ENCODE measurements around the gene RHBDL1. TPM values are rescaled to one million over a fixed set of nuclear protein-coding genes. Genes with fewer than 3 reads are reported as not detected.

RHBDL1 gene
- total and polyA plus RNA-seq, 10 of the 15 experiments (the other 5 are each of a cell fraction or from before 2014, with no cell fraction given): 0.04 to 1.3 (median 0.65) TPM; not detected in 5

GRCh38 chr16:638034-638543 lies 37.4 kb upstream of the RHBDL1 start:
- ChIA-PET CTCF (interaction anchor here (0.5 to 1.4 kb wide), 2 partner anchors 10 to 23 kb away, joined by 3 to 4 read pairs; no protein-coding TSS in a partner anchor), SMC1A (ENCODE audit: uncharacterized antibody, unreplicated experiment) (no interaction called here), POLR2A (interaction anchor here (0.8 kb wide), 1 partner anchor 8 kb away, joined by 3 read pairs; no protein-coding TSS in a partner anchor), RAD21 (ENCODE audit: unreplicated experiment) (no interaction called here)
- Histone ChIP-seq H3K27me3 (replicated peaks in 1 of 2; ENCODE audit: control insufficient read depth in 2 of 2, insufficient read depth in 2 of 2, low read length in 1 of 2) (no peaks in the 10 kb centered on the region), H3K4me2 (ENCODE audit: control insufficient read depth, insufficient read depth) (no peak overlapping the region), H3K9me3 (replicated peaks; ENCODE audit: control insufficient read depth, insufficient read depth, low read length) (no peaks in the 10 kb centered on the region), H2AFZ (ENCODE audit: control insufficient read depth, low read depth, low read length) (no peak overlapping the region), H3K79me2 (ENCODE audit: control insufficient read depth, insufficient read depth, low read length) (peaks cover 36% of the 10 kb centered on the region), H3K4me1 (ENCODE audit: control insufficient read depth, insufficient read depth, low read length) (peaks cover 13% of the 10 kb centered on the region), H3K36me3 (ENCODE audit: control insufficient read depth in 2 of 2, insufficient read depth in 2 of 2, low read length in 1 of 2) (peaks cover 0 to 4% of the 10 kb centered on the region in 2 experiments; a peak in 3 of 4 replicates), H3K4me3 (no peak overlapping the region), H4K20me1 (ENCODE audit: control insufficient read depth, insufficient read depth) (no peaks in the 10 kb centered on the region), H3K9ac (ENCODE audit: control insufficient read depth, insufficient read depth, low read length) (no peak overlapping the region), H3K27ac (ENCODE audit: control insufficient read depth, insufficient read depth) (no peak overlapping the region)
- TF ChIP-seq E2F4 (IDR thresholded peaks at IDR 0.05; ENCODE audit: low read depth, low read length): no peak
- TF ChIP-seq ATF2 (IDR thresholded peaks at IDR 0.05; ENCODE audit: low read length): no peak
- TF ChIP-seq RAD51 (IDR thresholded peaks at IDR 0.05): no peak
- TF ChIP-seq RELB (IDR thresholded peaks at IDR 0.05; ENCODE audit: low read depth): no peak
- TF ChIP-seq HDAC2 (IDR thresholded peaks at IDR 0.05): no peak
- no peak for TF ChIP-seq SREBF2 (IDR thresholded peaks at IDR 0.05; ENCODE audit: low read length)
- TF ChIP-seq PAX5 (IDR thresholded peaks at IDR 0.05; ENCODE audit: borderline replicate concordance, low read depth, low read length): no peak
- TF ChIP-seq E2F8 (IDR thresholded peaks at IDR 0.05; ENCODE audit: low read depth, partially characterized antibody): no peak
- TF ChIP-seq ZNF274 (IDR thresholded peaks at IDR 0.05; ENCODE audit: insufficient read depth, insufficient read length): no peak
- TF ChIP-seq POLR2A (IDR thresholded peaks at IDR 0.05; ENCODE audit: low read depth, low read length): no peak
- no peak for TF ChIP-seq ASH2L (IDR thresholded peaks at IDR 0.05; ENCODE audit: borderline replicate concordance, low read depth)
- no peak for ATAC-seq
- FAIRE-seq: no peak
- in situ Hi-C loops (cut with MboI) (no loop called here), intact Hi-C loops (cut with micrococcal nuclease; ENCODE audit: unreplicated experiment) (loop anchor here (5.0 kb wide), 2 partner anchors 44 to 111 kb away; partner anchors contain the start of genes CAPN15, JMJD8 and STUB1)
- WGBS (ENCODE audit: insufficient coverage, insufficient replicate concordance, low lambda C conversion rate, missing lambda C conversion rate): 81% methylated on average over 15 of the region's 15 CpGs
- no peak for DNase-seq (ENCODE audit: low read depth, low spot score)
- BruUV-seq (replicated peaks): no TSS peak
